ENCODE measurements around the gene LRRC4C. TPM values are rescaled to one million over a fixed set of nuclear protein-coding genes. Genes with fewer than 3 reads are reported as not detected.

Gene LRRC4C
- total RNA-seq, 2 donors from 2014 or later, result 2.7 to 2.8 TPM

DNA sequence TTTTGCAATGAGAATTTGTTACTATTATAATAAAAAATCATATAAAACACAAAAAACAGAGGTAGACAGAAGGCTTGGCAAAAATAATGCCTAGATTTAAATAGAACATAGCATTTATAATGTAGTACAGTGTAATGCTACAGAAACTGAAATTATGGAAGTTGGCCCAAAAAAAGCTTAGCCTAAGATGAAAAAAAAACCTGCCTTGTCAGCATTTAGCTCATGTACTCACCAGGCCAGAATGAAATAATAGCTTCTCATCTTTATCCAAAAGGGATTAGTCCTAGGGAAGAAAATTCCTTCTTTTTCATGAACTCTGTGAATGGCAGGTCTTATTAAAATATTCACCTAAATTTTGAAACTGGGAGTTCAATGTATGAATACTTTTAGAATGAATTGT, 951.1 kb downstream of the LRRC4C start:
- Histone ChIP-seq H3K4me3 (no peak overlapping the region), H3K4me1 (no peaks in the 10 kb centered on the region), H3K27me3 (no peaks in the 10 kb centered on the region), H3K9me3 (peaks cover 0 to 9% of the 10 kb centered on the region in 2 donors), H3K27ac (no peak overlapping the region), H3K36me3 (no peaks in the 10 kb centered on the region)
- TF ChIP-seq, protein P1, sequence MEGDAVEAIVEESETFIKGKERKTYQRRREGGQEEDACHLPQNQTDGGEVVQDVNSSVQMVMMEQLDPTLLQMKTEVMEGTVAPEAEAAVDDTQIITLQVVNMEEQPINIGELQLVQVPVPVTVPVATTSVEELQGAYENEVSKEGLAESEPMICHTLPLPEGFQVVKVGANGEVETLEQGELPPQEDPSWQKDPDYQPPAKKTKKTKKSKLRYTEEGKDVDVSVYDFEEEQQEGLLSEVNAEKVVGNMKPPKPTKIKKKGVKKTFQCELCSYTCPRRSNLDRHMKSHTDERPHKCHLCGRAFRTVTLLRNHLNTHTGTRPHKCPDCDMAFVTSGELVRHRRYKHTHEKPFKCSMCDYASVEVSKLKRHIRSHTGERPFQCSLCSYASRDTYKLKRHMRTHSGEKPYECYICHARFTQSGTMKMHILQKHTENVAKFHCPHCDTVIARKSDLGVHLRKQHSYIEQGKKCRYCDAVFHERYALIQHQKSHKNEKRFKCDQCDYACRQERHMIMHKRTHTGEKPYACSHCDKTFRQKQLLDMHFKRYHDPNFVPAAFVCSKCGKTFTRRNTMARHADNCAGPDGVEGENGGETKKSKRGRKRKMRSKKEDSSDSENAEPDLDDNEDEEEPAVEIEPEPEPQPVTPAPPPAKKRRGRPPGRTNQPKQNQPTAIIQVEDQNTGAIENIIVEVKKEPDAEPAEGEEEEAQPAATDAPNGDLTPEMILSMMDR (IDR thresholded peaks at IDR 0.05), result no peak
- DNase-seq (ENCODE audit: low spot score), result no peak

GRCh38 chr11:40506226-40506625, 953.2 kb downstream of the LRRC4C start:
- no peak for DNase-seq (ENCODE audit: low spot score)
- TF ChIP-seq, protein P1 (IDR thresholded peaks at IDR 0.05), result no peak
- no peak overlapping the region for H3K27ac ChIP-seq
- H3K9me3 ChIP-seq, result peaks cover 0 to 6% of the 10 kb centered on the region in 2 donors
- no peaks in the 10 kb centered on the region for H3K4me1 ChIP-seq
- no peaks in the 10 kb centered on the region for H3K27me3 ChIP-seq
- H3K4me3 ChIP-seq, result no peak overlapping the region
- no peaks in the 10 kb centered on the region for H3K36me3 ChIP-seq

GRCh38 chr11:40491341-40491740, 968.1 kb downstream of the LRRC4C start:
- H3K36me3 ChIP-seq, result no peaks in the 10 kb centered on the region
- no peaks in the 10 kb centered on the region for H3K9me3 ChIP-seq

GRCh38 chr11:40467771-40468170, 991.7 kb downstream of the LRRC4C start:
- TF ChIP-seq, protein P1 (IDR thresholded peaks at IDR 0.05), result no peak
- no peak overlapping the region for H3K27ac ChIP-seq
- H3K4me3 ChIP-seq, result no peak overlapping the region
- H3K9me3 ChIP-seq, result no peaks in the 10 kb centered on the region
- no peaks in the 10 kb centered on the region for H3K27me3 ChIP-seq
- no peaks in the 10 kb centered on the region for H3K4me1 ChIP-seq
- H3K36me3 ChIP-seq, result no peaks in the 10 kb centered on the region
- DNase-seq (ENCODE audit: low spot score), result no peak

More at GRCh38 chr11:40491341-40491740, 968.1 kb downstream of the LRRC4C start:
- Histone ChIP-seq H3K4me1 (no peaks in the 10 kb centered on the region), H3K4me3 (no peak overlapping the region), H3K27ac (no peak overlapping the region), H3K27me3 (no peaks in the 10 kb centered on the region)
- DNase-seq (ENCODE audit: low spot score), result no peak
- TF ChIP-seq, protein P1 (IDR thresholded peaks at IDR 0.05), result no peak

DNA sequence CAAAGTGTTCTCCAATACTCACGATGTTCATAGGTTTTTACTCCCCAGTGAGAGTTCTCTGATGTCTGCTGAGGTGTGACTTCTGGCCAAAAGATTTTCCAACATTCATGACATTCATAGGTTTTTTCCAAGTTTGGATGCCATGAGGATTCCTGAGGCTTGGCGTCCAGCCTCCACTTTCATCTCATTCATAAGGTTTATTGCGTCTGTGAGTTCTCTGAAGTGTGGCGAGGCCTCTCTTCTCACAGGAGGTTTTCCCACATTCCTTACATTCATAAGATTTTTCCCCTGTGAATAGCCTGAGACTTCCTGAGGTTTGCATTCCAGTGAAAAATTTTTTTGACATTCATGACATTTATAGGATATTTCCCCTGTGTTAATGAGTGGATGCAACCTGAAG, 1014.1 kb downstream of the LRRC4C start:
- Histone ChIP-seq H3K4me1 (no peaks in the 10 kb centered on the region), H3K9me3 (peaks cover 0 to 16% of the 10 kb centered on the region in 2 donors), H3K27me3 (no peaks in the 10 kb centered on the region), H3K27ac (no peak overlapping the region), H3K4me3 (no peak overlapping the region), H3K36me3 (no peaks in the 10 kb centered on the region)
- TF ChIP-seq, protein P1 (IDR thresholded peaks at IDR 0.05), result no peak
- DNase-seq (ENCODE audit: low spot score), result no peak

- Histone ChIP-seq H3K27me3 (no peaks in the 10 kb centered on the region), H3K9me3 (peaks cover 0 to 16% of the 10 kb centered on the region in 2 donors), H3K4me1 (no peaks in the 10 kb centered on the region), H3K36me3 (no peaks in the 10 kb centered on the region), H3K27ac (no peak overlapping the region), H3K4me3 (no peak overlapping the region)
- DNase-seq (ENCODE audit: low spot score), result no peak
- TF ChIP-seq, protein P1 (IDR thresholded peaks at IDR 0.05), result no peak
Measured at GRCh38 chr11:40444151-40444550, 1015.3 kb downstream of the LRRC4C start.

All from right atrium auricular region (tissue), 2 donors.